ENCODE data around the gene PTPN11. TPM values are rescaled to one million over a fixed set of nuclear protein-coding genes. Genes with fewer than 3 reads are reported as not detected.
A peak's percentile ranks its signal among the peaks of the same experiment; 100 is the strongest.

PTPN11 gene
- total RNA-seq (2014; rRNA removed; shearing (Covaris generic)) (71.5 and 89.5 TPM in 2 replicates), polyA plus RNA-seq (2016; fragmentation: Nextera tagmentation; extraction: Ambion mirVana) (78.0 and 82.3 TPM in 2 replicates)

- H3K79me2 ChIP-seq (ENCODE audit: insufficient read depth) = peaks cover 53% of the 10 kb centered on the region
- WGBS, 2 experiments (ENCODE audit: low coverage in 1 of 2, low lambda C conversion rate in 2 of 2, missing lambda C conversion rate in 2 of 2) = 1% methylated on average over 37 to 71 of the region's 89 CpGs
- no peaks in the 10 kb centered on the region for H3K9me3 ChIP-seq (ENCODE audit: low read depth)
- peak within 1 kb of the TSS; percentile 93 for H3K27ac ChIP-seq
- H3K4me1 ChIP-seq (ENCODE audit: insufficient read depth) = peaks cover 29% of the 10 kb centered on the region
- in situ Hi-C loops (cut with MboI) = no loop called here
- H3K4me3 ChIP-seq = peak within 1 kb of the TSS; percentile 89
- no peaks in the 10 kb centered on the region for H3K9me2 ChIP-seq (ENCODE audit: insufficient read depth)
- H3K36me3 ChIP-seq (ENCODE audit: low read depth) = no peaks in the 10 kb centered on the region
- TF ChIP-seq EZH2phosphoT487 (IDR thresholded peaks at IDR 0.05; ENCODE audit: insufficient read depth, low read depth) (no peak), EZH2 (IDR thresholded peaks at IDR 0.05; ENCODE audit: insufficient read depth, poor library complexity, severe bottlenecking) (no peak)
- H4K20me1 ChIP-seq (ENCODE audit: insufficient read depth) = 0 out of 2 replicates have a peak, but pooled peaks cover 4% of the 10 kb centered on the region
- H3K27me3 ChIP-seq (replicated peaks; ENCODE audit: insufficient read depth) = no peaks in the 10 kb centered on the region
- H3K9ac ChIP-seq = peak within 1 kb of the TSS; percentile 97
- H3F3A ChIP-seq (ENCODE audit: insufficient read depth) = peaks cover 17% of the 10 kb centered on the region
- peak within 1 kb of the TSS; percentile 93 for H2AFZ ChIP-seq
- H3K4me2 ChIP-seq (ENCODE audit: unreplicated experiment) = peak within 1 kb of the TSS; percentile 77
- DNase-seq = peak; percentile 89
Measured at GRCh38 chr12:112418608-112419296, at the start of gene PTPN11. Gene PTPN11 (plus strand): TSS chr12:112418947. CDS start chr12:112419112, 165 bp downstream.

GRCh38 chr12:112370199-112370598, 48.5 kb upstream of the PTPN11 start:
- H3K27ac ChIP-seq = no peak overlapping the region
- TF ChIP-seq EZH2phosphoT487 (IDR thresholded peaks at IDR 0.05; ENCODE audit: insufficient read depth, low read depth) = no peak
- no peak for TF ChIP-seq EZH2 (IDR thresholded peaks at IDR 0.05; ENCODE audit: insufficient read depth, poor library complexity, severe bottlenecking)
- no peak overlapping the region for H3K4me2 ChIP-seq (ENCODE audit: unreplicated experiment)
- H3K9ac ChIP-seq = no peak overlapping the region
- H3K4me1 ChIP-seq (ENCODE audit: insufficient read depth) = peaks cover 8% of the 10 kb centered on the region; the same call in 1 of the 2 replicates
- H3K27me3 ChIP-seq (replicated peaks; ENCODE audit: insufficient read depth) = no peaks in the 10 kb centered on the region
- no peaks in the 10 kb centered on the region for H3K9me2 ChIP-seq (ENCODE audit: insufficient read depth)
- no peaks in the 10 kb centered on the region for H3K9me3 ChIP-seq (ENCODE audit: low read depth)
- no peak overlapping the region for H3K4me3 ChIP-seq
- in situ Hi-C loops (cut with MboI) = no loop called here
- H2AFZ ChIP-seq = no peak overlapping the region
- no peaks in the 10 kb centered on the region for H3F3A ChIP-seq (ENCODE audit: insufficient read depth)
- peaks cover 100% of the 10 kb centered on the region for H3K79me2 ChIP-seq (ENCODE audit: insufficient read depth)
- H4K20me1 ChIP-seq (ENCODE audit: insufficient read depth) = no peaks in the 10 kb centered on the region
- H3K36me3 ChIP-seq (ENCODE audit: low read depth) = no peaks in the 10 kb centered on the region
- peak; percentile 45 for DNase-seq
- WGBS, 2 experiments (ENCODE audit: low coverage in 1 of 2, low lambda C conversion rate in 2 of 2, missing lambda C conversion rate in 2 of 2) = 4 to 7% methylated on average over 1 of the region's 1 CpG

GRCh38 chr12:112370868-112371510, 47.8 kb upstream of the PTPN11 start:
- no peaks in the 10 kb centered on the region for H3K27me3 ChIP-seq (replicated peaks; ENCODE audit: insufficient read depth)
- H3K9ac ChIP-seq = no peak overlapping the region
- H3K9me3 ChIP-seq (ENCODE audit: low read depth) = no peaks in the 10 kb centered on the region
- TF ChIP-seq EZH2phosphoT487 (IDR thresholded peaks at IDR 0.05; ENCODE audit: insufficient read depth, low read depth) = no peak
- no peak for TF ChIP-seq EZH2 (IDR thresholded peaks at IDR 0.05; ENCODE audit: insufficient read depth, poor library complexity, severe bottlenecking)
- H4K20me1 ChIP-seq (ENCODE audit: insufficient read depth) = no peaks in the 10 kb centered on the region
- no peaks in the 10 kb centered on the region for H3F3A ChIP-seq (ENCODE audit: insufficient read depth)
- H2AFZ ChIP-seq = no peak overlapping the region
- 87 to 90% methylated on average over 8 of the region's 8 CpGs for WGBS, 2 experiments (ENCODE audit: low coverage in 1 of 2, low lambda C conversion rate in 2 of 2, missing lambda C conversion rate in 2 of 2)
- H3K79me2 ChIP-seq (ENCODE audit: insufficient read depth) = peaks cover 100% of the 10 kb centered on the region
- H3K36me3 ChIP-seq (ENCODE audit: low read depth) = no peaks in the 10 kb centered on the region
- no peak for DNase-seq
- H3K27ac ChIP-seq = no peak overlapping the region
- no peak overlapping the region for H3K4me2 ChIP-seq (ENCODE audit: unreplicated experiment)
- peaks cover 8% of the 10 kb centered on the region; the same call in 1 of the 2 replicates for H3K4me1 ChIP-seq (ENCODE audit: insufficient read depth)
- H3K4me3 ChIP-seq = no peak overlapping the region
- no peaks in the 10 kb centered on the region for H3K9me2 ChIP-seq (ENCODE audit: insufficient read depth)
- in situ Hi-C loops (cut with MboI) = no loop called here

- no peaks in the 10 kb centered on the region for H3K27me3 ChIP-seq (replicated peaks; ENCODE audit: insufficient read depth)
- no peak overlapping the region for H2AFZ ChIP-seq
- H3K36me3 ChIP-seq (ENCODE audit: low read depth) = no peaks in the 10 kb centered on the region
- peaks cover 100% of the 10 kb centered on the region for H3K79me2 ChIP-seq (ENCODE audit: insufficient read depth)
- no peak overlapping the region for H3K9ac ChIP-seq
- in situ Hi-C loops (cut with MboI) = no loop called here
- H3K4me1 ChIP-seq (ENCODE audit: insufficient read depth) = peaks cover 8% of the 10 kb centered on the region; the same call in 1 of the 2 replicates
- no peak for DNase-seq
- no peaks in the 10 kb centered on the region for H3F3A ChIP-seq (ENCODE audit: insufficient read depth)
- 94 to 96% methylated on average over 3 of the region's 3 CpGs for WGBS, 2 experiments (ENCODE audit: low coverage in 1 of 2, low lambda C conversion rate in 2 of 2, missing lambda C conversion rate in 2 of 2)
- H4K20me1 ChIP-seq (ENCODE audit: insufficient read depth) = no peaks in the 10 kb centered on the region
- H3K9me2 ChIP-seq (ENCODE audit: insufficient read depth) = no peaks in the 10 kb centered on the region
- H3K4me3 ChIP-seq = no peak overlapping the region
- H3K9me3 ChIP-seq (ENCODE audit: low read depth) = no peaks in the 10 kb centered on the region
- no peak overlapping the region for H3K27ac ChIP-seq
- H3K4me2 ChIP-seq (ENCODE audit: unreplicated experiment) = no peak overlapping the region
- no peak for TF ChIP-seq EZH2 (IDR thresholded peaks at IDR 0.05; ENCODE audit: insufficient read depth, poor library complexity, severe bottlenecking)
- no peak for TF ChIP-seq EZH2phosphoT487 (IDR thresholded peaks at IDR 0.05; ENCODE audit: insufficient read depth, low read depth)
Measured at GRCh38 chr12:112374166-112374740, 44.5 kb upstream of the PTPN11 start.
